A673 (cell line): ENCODE data around the gene CCER1. TPM values are rescaled to one million over a fixed set of nuclear protein-coding genes. Genes with fewer than 3 reads are reported as not detected.

Experiments used
- Bru-seq: library from RNA; stranded (reverse); fragments of 400-500 nt; gene quantifications from one replicate; lab custom pipeline; 2021; lab: Mats Ljungman, UMichigan
- BruChase-seq, 2 experiments: library from RNA; stranded (reverse); fragments of 400-500 nt; gene quantifications; one replicate each; lab custom pipeline; 2021; lab: Mats Ljungman, UMichigan
- BruUV-seq: library from RNA; stranded (reverse); fragments of 400-500 nt; replicated peaks from 2 replicates; lab custom pipeline; 2021; lab: Mats Ljungman, UMichigan
- CTCF ChIA-PET: fragments of 300-600 bp; sonication (Branson Sonifier 250); formaldehyde crosslinking; loops from one replicate; lab custom pipeline; 2022; ENCODE audit warnings: antibody characterized with exemption; lab: Charles Lee
- POLR2A ChIA-PET: fragments of 300-600 bp; sonication (Branson Sonifier 250); formaldehyde crosslinking; loops from one replicate; lab custom pipeline; 2022; ENCODE audit warnings: antibody characterized with exemption; ENCODE audit not compliant: low non-redundant PET; lab: Charles Lee
- DNase-seq: peaks from one replicate; pipeline ENCODE4 v3.0.0-alpha.2; 2015; ENCODE audit warnings: low spot score
- H3K27ac ChIP-seq: fragments of 200-600 bp; sonication (generic); 2 replicates; pipeline ENCODE4 v1.5.1; 2016; ENCODE audit warnings: mixed run types, low read depth, mild to moderate bottlenecking, mixed read lengths, antibody characterized with exemption, low read length; ENCODE audit not compliant: poor library complexity, severe bottlenecking
- H3K27me3 ChIP-seq: fragments of 200-600 bp; sonication (generic); replicated peaks from 2 replicates; pipeline ENCODE4 v1.6.1; 2017; ENCODE audit warnings: mixed run types, low read depth, mild to moderate bottlenecking, mixed read lengths, antibody characterized with exemption, low read length; ENCODE audit not compliant: insufficient read depth, poor library complexity
- H3K36me3 ChIP-seq: fragments of 200-600 bp; sonication (generic); 2 replicates; pipeline ENCODE4 v1.6.1; 2016; ENCODE audit warnings: mixed run types, mild to moderate bottlenecking, mixed read lengths, antibody characterized with exemption, low read length; ENCODE audit not compliant: insufficient read depth, poor library complexity, severe bottlenecking
- H3K4me1 ChIP-seq: fragments of 200-600 bp; sonication (generic); 2 replicates; pipeline ENCODE4 v1.6.1; 2017; ENCODE audit warnings: mixed run types, mild to moderate bottlenecking, mixed read lengths, antibody characterized with exemption, low read length; ENCODE audit not compliant: insufficient read depth, poor library complexity, severe bottlenecking
- H3K4me3 ChIP-seq: fragments of 200-600 bp; sonication (generic); 2 replicates; pipeline ENCODE4 v1.5.1; 2016; ENCODE audit warnings: low read depth, mixed run types, mild to moderate bottlenecking, mixed read lengths, low read length; ENCODE audit not compliant: poor library complexity, severe bottlenecking
- H3K9me3 ChIP-seq: fragments of 200-600 bp; sonication (generic); 2 replicates; pipeline ENCODE4 v1.6.1; 2016; ENCODE audit warnings: mixed run types, low read depth, mild to moderate bottlenecking, mixed read lengths, antibody characterized with exemption, low read length; ENCODE audit not compliant: poor library complexity, severe bottlenecking
- CTCF ChIP-seq: fragments of 300-800, 200-600 bp; sonication (generic); conservative IDR thresholded peaks from 2 replicates; pipeline ENCODE4 v1.5.1; 2017; ENCODE audit warnings: low read depth, mild to moderate bottlenecking, antibody characterized with exemption, low read length, moderate library complexity, mixed read lengths
- EZH2 ChIP-seq: fragments of 200-600 bp; sonication (generic); IDR thresholded peaks from 2 replicates; pipeline ENCODE4 v1.6.1; 2017; ENCODE audit warnings: borderline replicate concordance, low read depth, mild to moderate bottlenecking, mixed read lengths, antibody characterized with exemption, low read length; ENCODE audit not compliant: poor library complexity, severe bottlenecking
- intact Hi-C: fragments of 100-400 bp; cut with micrococcal nuclease; formaldehyde crosslinking; loops from one replicate; pipeline ENCODE4 v1.10.0; 2022; ENCODE audit not compliant: unreplicated experiment
- long read RNA-seq: library from polyadenylated mRNA; stranded (forward); transcript quantifications from one replicate; pipeline ENCODE4 v2.0.0, GENCODE V29; 2022
- total RNA-seq: library from RNA; stranded (reverse); gene quantifications from 2 replicates; pipeline ENCODE4 v1.2.3, GENCODE V29; 2021

CCER1 gene
- total RNA-seq (not detected in 2 replicates), Bru-seq, nascent RNA (not detected), BruChase-seq, experiment 1, labeled RNA remaining after a 2-hour chase (not detected), BruChase-seq, experiment 2, labeled RNA remaining after a 6-hour chase (not detected)
- long read RNA-seq = 0 reads

GRCh38 chr12:90954921-90955320, at the start of gene CCER1:
Gene CCER1, minus strand, starts transcription at chr12:90955176. Its CDS starts 434 bp downstream, at chr12:90954742.
- Histone ChIP-seq H3K27ac (no peak within 1 kb of the TSS), H3K4me1 (no peaks in the 10 kb centered on the region), H3K9me3 (no peaks in the 10 kb centered on the region), H3K36me3 (no peaks in the 10 kb centered on the region), H3K27me3 (no peaks in the 10 kb centered on the region), H3K4me3 (no peak within 1 kb of the TSS)
- ChIA-PET POLR2A (no interaction called here), CTCF (no interaction called here)
- intact Hi-C loops = no loop called here
- TF ChIP-seq EZH2 (no peak), CTCF (no peak)
- no peak for DNase-seq
- BruUV-seq = no TSS peak

- POLR2A ChIA-PET = no interaction called here
- CTCF ChIA-PET = no interaction called here
- intact Hi-C loops = no loop called here
- TF ChIP-seq CTCF = no peak
- TF ChIP-seq EZH2 = no peak
- H3K9me3 ChIP-seq = no peaks in the 10 kb centered on the region
- DNase-seq = no peak
- H3K4me3 ChIP-seq = no peak overlapping the region
- no peaks in the 10 kb centered on the region for H3K27me3 ChIP-seq
- H3K27ac ChIP-seq = no peak overlapping the region
- no TSS peak for BruUV-seq
- H3K36me3 ChIP-seq = no peaks in the 10 kb centered on the region
- H3K4me1 ChIP-seq = no peaks in the 10 kb centered on the region
These were observed 48.8 kb upstream of the CCER1 start for GRCh38 chr12:91003737-91004136.

GRCh38 chr12:91001306-91001705, 46.3 kb upstream of the CCER1 start:
- ChIA-PET CTCF (no interaction called here), POLR2A (no interaction called here)
- Histone ChIP-seq H3K4me3 (no peak overlapping the region), H3K9me3 (no peaks in the 10 kb centered on the region), H3K27ac (no peak overlapping the region), H3K4me1 (no peaks in the 10 kb centered on the region), H3K36me3 (no peaks in the 10 kb centered on the region), H3K27me3 (no peaks in the 10 kb centered on the region)
- no peak for DNase-seq
- TF ChIP-seq CTCF (no peak), EZH2 (no peak)
- BruUV-seq = no TSS peak
- intact Hi-C loops = no loop called here
